Neural progenitor cell (in vitro differentiated cells): ENCODE results near the gene ABCG8.

Source experiments
- EZH2 ChIP-seq: fragments of 200-600 bp; sonication (generic); IDR thresholded peaks from 2 replicates; pipeline ENCODE4 v1.6.1; 2017; ENCODE audit warnings: antibody characterized with exemption, mild to moderate bottlenecking, moderate library complexity
- TF ChIP-seq, protein P1 (sequence below): fragments of 200-600 bp; sonication (generic); IDR thresholded peaks from 2 replicates; pipeline ENCODE4 v1.5.1; 2017; ENCODE audit warnings: antibody characterized with exemption, mild to moderate bottlenecking

GRCh38 chr2:43814711-43815110, 24.1 kb upstream of the ABCG8 start:
- TF ChIP-seq, protein P1, sequence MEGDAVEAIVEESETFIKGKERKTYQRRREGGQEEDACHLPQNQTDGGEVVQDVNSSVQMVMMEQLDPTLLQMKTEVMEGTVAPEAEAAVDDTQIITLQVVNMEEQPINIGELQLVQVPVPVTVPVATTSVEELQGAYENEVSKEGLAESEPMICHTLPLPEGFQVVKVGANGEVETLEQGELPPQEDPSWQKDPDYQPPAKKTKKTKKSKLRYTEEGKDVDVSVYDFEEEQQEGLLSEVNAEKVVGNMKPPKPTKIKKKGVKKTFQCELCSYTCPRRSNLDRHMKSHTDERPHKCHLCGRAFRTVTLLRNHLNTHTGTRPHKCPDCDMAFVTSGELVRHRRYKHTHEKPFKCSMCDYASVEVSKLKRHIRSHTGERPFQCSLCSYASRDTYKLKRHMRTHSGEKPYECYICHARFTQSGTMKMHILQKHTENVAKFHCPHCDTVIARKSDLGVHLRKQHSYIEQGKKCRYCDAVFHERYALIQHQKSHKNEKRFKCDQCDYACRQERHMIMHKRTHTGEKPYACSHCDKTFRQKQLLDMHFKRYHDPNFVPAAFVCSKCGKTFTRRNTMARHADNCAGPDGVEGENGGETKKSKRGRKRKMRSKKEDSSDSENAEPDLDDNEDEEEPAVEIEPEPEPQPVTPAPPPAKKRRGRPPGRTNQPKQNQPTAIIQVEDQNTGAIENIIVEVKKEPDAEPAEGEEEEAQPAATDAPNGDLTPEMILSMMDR, result no peak
- no peak for TF ChIP-seq EZH2
